Heart right ventricle (tissue), 16 donors: ENCODE data around the gene IP6K2. TPM values are rescaled to one million over a fixed set of nuclear protein-coding genes. Genes with fewer than 3 reads are reported as not detected.
A peak's percentile ranks its signal among the peaks of the same experiment; 100 is the strongest.

Experiments used
- ATAC-seq, 8 donors: fragments of 200-7000 bp; cut with Tn5 transposase; one replicate each; pipeline ENCODE4 v1.9.1; 2020; ENCODE audit warnings: mild to moderate bottlenecking in 8 of 8, moderate library complexity in 8 of 8, moderate number of reproducible peaks in 1 of 8
- DNase-seq, 2 donors: peaks; one replicate each; pipeline ENCODE4 v3.0.0-alpha.2; 2020
- H3K27ac ChIP-seq, 10 donors: fragments of 200-600 bp; sonication (generic) in 2 of 10; one replicate each; pipeline versions ENCODE4 v1.5.0 to v1.8.0; 2020 to 2022; ENCODE audit warnings: mild to moderate bottlenecking in 3 of 10
- H3K27me3 ChIP-seq, 7 donors: fragments of 200-600 bp; one replicate each; pipeline ENCODE4 v1.8.0; 2021 to 2022; ENCODE audit warnings: mild to moderate bottlenecking in 2 of 7
- H3K36me3 ChIP-seq, 9 donors: fragments of 200-600 bp; sonication (generic) in 1 of 9; one replicate each; pipeline versions ENCODE4 v1.5.0 to v1.8.0; 2020 to 2022; ENCODE audit warnings: mild to moderate bottlenecking in 2 of 9
- H3K4me1 ChIP-seq, 9 donors: fragments of 200-600 bp; sonication (generic) in 1 of 9; one replicate each; pipeline versions ENCODE4 v1.5.0 to v1.8.0; 2020 to 2022; ENCODE audit warnings: mild to moderate bottlenecking in 4 of 9
- H3K4me3 ChIP-seq, 10 donors: fragments of 200-600 bp; sonication (generic) in 2 of 10; one replicate each; pipeline versions ENCODE4 v1.5.0 to v1.8.0; 2020 to 2022; ENCODE audit warnings: mild to moderate bottlenecking in 7 of 10, moderate library complexity in 2 of 10
- H3K9me3 ChIP-seq, 11 donors: fragments of 200-600 bp in 10 of 11; sonication (generic) in 2 of 11; one replicate each; pipeline versions ENCODE4 v1.5.0 to v1.8.0; 2013 to 2022; ENCODE audit warnings: mild to moderate bottlenecking in 2 of 11, control low read depth in 1 of 11, moderate library complexity in 1 of 11
- CTCF ChIP-seq, 9 donors: fragments of 200-600 bp; sonication (generic) in 2 of 9; IDR thresholded peaks; one replicate each; pipeline versions ENCODE4 v1.5.0 to v1.8.0; 2021 to 2022; ENCODE audit warnings: antibody characterized with exemption in 9 of 9, mild to moderate bottlenecking in 5 of 9, moderate library complexity in 1 of 9
- WGBS, 2 donors: extraction: QIAGEN DNeasy Blood & Tissue Kit; methylation state at CpG; one replicate each; pipeline ENCODE4 v1.1.7; 2013; ENCODE audit warnings: inconsistent platforms in 1 of 2; 5-methylcytosine and 5-hydroxymethylcytosine counted together
- intact Hi-C, 10 donors: fragments of 100-400 bp; cut with DNase I; formaldehyde crosslinking; loops; one replicate each; pipeline versions ENCODE4 v1.11.1 to v1.14.2; 2022
- polyA plus RNA-seq, 2 donors: library from polyadenylated mRNA; stranded (reverse); fragments of 200-250 nt; gene quantifications; one replicate each; pipeline ENCODE4 v1.2.3, GENCODE V29; 2013
- total RNA-seq, 10 donors: library from RNA; stranded (reverse); fragmentation: NEBNext Ultra II Directional in 3 of 10; extraction: Animal tissue kit (Norgen Biotek cat#: 25700) in 3 of 10; gene quantifications; one replicate each; pipeline versions ENCODE4 v1.2.1 to v1.2.4, GENCODE V29; 2021 to 2023
- donor health status: Arrhythmogenic right ventricular cardiomyopathy.
- donor health status: ischemic (EF 13 %, LVEDD 7.1; RV severe dilation, severe dysfunction).
- donor health status: healthy with polysubstance abuse.
- donor health status: DM: no; HTN: yes; CAD: no.
- donor health status: DM: no; HTN: no; CAD: no.
- donor health status: ischemic (EF 25% LVEDD 6.9; RV normal size, moderate dysfunction).
- donor health status: ischemic (EF 25% LVEDD 5.7; RV mildly dilated, moderate dysfunction).
- donor health status: healthy.
- donor health status: DM: yes; HTN: yes; CAD: no.
- donor health status: Ischemic cardiomyopathy.
- donor health status: ischemic (EF 35%, LVEDD 5.7; RV mildly dilated, moderate dysfunction).
- donor health status: nonischemic (EF 11% LVEDD 7.7; RV severe dilation, severe dysfunction).
- donor health status: DM: yes; HTN: yes; CAD: no.
- donor health status: PGD.
- donor health status: ischemic (EF 29% LVEDD 5.4; RV normal size, mild dysfunction).
- donor health status: nonischemic (EF 23%, LVEDD 6.1; RV moderate dilation, normal function).

The IP6K2 gene
- total and polyA plus RNA-seq, 12 donors: 16.7 to 81.7 (median 20.1) TPM

DNA sequence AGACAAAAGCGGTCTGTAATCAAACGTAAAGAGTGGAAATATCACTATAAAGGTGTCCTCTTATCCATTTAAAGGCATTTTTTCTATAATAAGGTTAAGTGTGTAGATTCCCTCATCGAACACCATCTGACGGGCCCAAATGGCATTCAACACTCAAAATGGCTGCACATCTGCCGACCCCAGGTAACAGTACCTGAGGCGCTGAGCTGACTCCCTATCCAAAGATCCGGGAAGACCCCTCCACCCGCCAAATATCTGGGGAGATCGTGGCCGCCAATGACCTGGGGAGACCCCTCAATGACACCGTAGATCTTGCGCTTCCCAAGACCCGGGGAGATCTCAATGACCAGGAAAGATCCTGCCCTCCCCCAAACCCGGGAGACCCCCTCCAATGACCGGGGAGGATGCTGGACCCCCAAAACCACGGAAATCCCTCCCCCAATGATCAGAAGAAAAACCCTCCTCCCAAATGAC lies 476 bp downstream of the IP6K2 start:
- H3K27me3 ChIP-seq: no peaks in the 10 kb centered on the region
- TF ChIP-seq CTCF (IDR thresholded peaks at IDR 0.05): no peak
- peak overlapping the region; percentile 56 to 91 (median 74) for H3K4me3 ChIP-seq
- DNase-seq (peak in 1 of 2 donors; percentile 12), ATAC-seq (peak in 5 of 8 donors; percentile 2 to 19 (median 5))
- intact Hi-C loops: no loop called here
- H3K27ac ChIP-seq: peak overlapping the region; percentile 67 to 93 (median 85)
- no peaks in the 10 kb centered on the region for H3K9me3 ChIP-seq
- peaks cover 0 to 38% (median 7%) of the 10 kb centered on the region in 9 donors for H3K36me3 ChIP-seq
- peaks cover 4 to 50% (median 43%) of the 10 kb centered on the region in 9 donors for H3K4me1 ChIP-seq
- 1% methylated on average over 16 of the region's 16 CpGs for WGBS, 2 donors

GRCh38 chr3:48715174-48715800 lies 1.7 kb downstream of the IP6K2 start:
- Histone ChIP-seq H3K27ac (peak overlapping the region in 1 of 10 donors; percentile 33), H3K4me1 (peaks cover 4 to 61% (median 45%) of the 10 kb centered on the region in 9 donors), H3K27me3 (no peaks in the 10 kb centered on the region), H3K9me3 (no peaks in the 10 kb centered on the region), H3K36me3 (peaks cover 0 to 51% (median 13%) of the 10 kb centered on the region in 9 donors), H3K4me3 (peak overlapping the region in 6 of 10 donors; percentile 73 to 91 (median 80))
- ATAC-seq (no peak), DNase-seq (no peak)
- intact Hi-C loops: no loop called here
- TF ChIP-seq CTCF (IDR thresholded peaks at IDR 0.05): no peak

GRCh38 chr3:48711727-48712126 lies 5.3 kb downstream of the IP6K2 start:
- ATAC-seq: no peak
- no peak for DNase-seq
- Histone ChIP-seq H3K27ac (no peak overlapping the region), H3K9me3 (no peaks in the 10 kb centered on the region), H3K36me3 (peaks cover 0 to 85% (median 13%) of the 10 kb centered on the region in 9 donors), H3K4me3 (no peak overlapping the region), H3K27me3 (no peaks in the 10 kb centered on the region), H3K4me1 (peaks cover 4 to 86% (median 59%) of the 10 kb centered on the region in 9 donors)
- 90 to 93% methylated on average over 2 of the region's 2 CpGs for WGBS, 2 donors
- intact Hi-C loops: no loop called here
- no peak for TF ChIP-seq CTCF (IDR thresholded peaks at IDR 0.05)

DNA sequence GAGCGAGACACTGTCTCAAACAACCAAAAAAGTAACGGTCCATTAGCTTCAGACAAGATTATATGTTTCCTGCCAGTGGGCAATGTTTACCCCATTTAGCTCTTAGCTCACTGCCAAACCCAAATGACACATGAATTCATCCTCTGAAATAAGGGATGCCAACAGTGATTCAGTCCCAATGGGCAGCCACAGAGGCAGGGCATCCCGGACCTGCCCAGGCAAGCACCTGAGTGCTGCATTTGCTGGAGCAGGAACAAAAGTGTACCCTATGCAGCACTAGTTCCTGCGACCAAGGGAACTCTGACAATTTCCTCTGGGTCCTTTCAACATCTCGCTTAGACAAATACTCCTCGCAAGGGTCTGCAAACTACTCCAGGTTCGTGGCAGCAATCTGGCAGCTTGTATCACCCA lies 8.0 kb downstream of the IP6K2 start:
- intact Hi-C loops: no loop called here
- DNase-seq (no peak), ATAC-seq (peak in 2 of 8 donors; percentile 22 to 25)
- 73 to 82% methylated on average over 7 of the region's 7 CpGs for WGBS, 2 donors
- H3K4me3 ChIP-seq: no peak overlapping the region
- H3K27me3 ChIP-seq: no peaks in the 10 kb centered on the region
- peaks cover 0 to 95% (median 13%) of the 10 kb centered on the region in 9 donors for H3K36me3 ChIP-seq
- TF ChIP-seq CTCF (IDR thresholded peaks at IDR 0.05): no peak
- H3K4me1 ChIP-seq: peaks cover 4 to 70% (median 45%) of the 10 kb centered on the region in 9 donors
- H3K9me3 ChIP-seq: no peaks in the 10 kb centered on the region
- peak overlapping the region in 2 of 10 donors; percentile 2 to 26 for H3K27ac ChIP-seq
